NCI-H146 treated with DMSO at 0.1 percent for 48 hours (cell line): ENCODE measurements around the gene PIKFYVE.
"Not testable (repeated sequence)": the region's sequence is repeated elsewhere in the genome, so short reads cannot be mapped to it uniquely, and the experiment has no call there.

Experiments
- DNase-seq: peaks from one replicate; lab custom pipeline; 2025; ENCODE audit not compliant: unreplicated experiment; lab: John Stamatoyannopoulos, UW

Gene PIKFYVE

GRCh38 chr2:208265801-208266552 is at the start of gene PIKFYVE:
PIKFYVE (plus strand) TSS chr2:208266255; CDS start chr2:208271520, 5,265 bp downstream.
- peak; percentile 88 for DNase-seq

DNA sequence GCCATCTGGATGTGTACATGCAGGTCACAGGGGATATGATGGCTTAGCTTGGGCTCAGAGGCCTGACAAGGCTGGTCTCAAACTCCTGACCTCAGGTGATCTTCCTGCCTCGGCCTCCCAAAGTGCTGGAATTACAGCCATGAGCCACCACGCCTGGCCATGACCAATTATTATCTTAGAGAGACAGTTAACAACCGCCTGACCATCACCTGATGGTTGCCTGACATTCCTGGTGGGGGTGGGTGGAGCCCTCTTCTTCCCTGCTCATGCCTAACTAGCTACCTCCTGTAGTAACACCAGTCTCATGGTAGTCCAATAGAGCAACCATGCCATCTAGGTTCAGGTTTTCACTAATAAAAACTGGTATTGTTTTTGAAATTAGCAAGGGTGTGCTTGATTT is 44.2 kb upstream of the PIKFYVE start:
- DNase-seq, result not testable (repeated sequence)

DNA sequence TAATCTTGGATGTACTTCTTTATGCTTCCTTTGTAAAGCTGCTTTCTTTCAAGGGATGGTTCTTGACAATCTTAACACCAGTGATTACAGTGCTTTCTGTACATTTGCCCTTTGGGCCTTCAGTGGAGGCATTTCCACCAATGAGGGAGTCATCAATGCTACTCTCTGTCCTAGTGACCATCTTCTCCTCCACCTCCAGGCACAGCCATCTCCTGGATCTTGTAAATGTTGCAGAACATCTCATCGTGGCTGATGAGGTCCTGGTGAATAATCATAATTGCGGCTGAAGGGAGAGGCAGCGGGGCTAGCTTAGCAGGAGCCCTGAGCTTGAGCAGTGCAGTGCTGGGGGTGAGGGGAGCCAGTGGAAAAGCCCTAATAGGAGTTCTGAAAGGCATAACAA is 43.7 kb upstream of the PIKFYVE start:
- no peak for DNase-seq

DNA sequence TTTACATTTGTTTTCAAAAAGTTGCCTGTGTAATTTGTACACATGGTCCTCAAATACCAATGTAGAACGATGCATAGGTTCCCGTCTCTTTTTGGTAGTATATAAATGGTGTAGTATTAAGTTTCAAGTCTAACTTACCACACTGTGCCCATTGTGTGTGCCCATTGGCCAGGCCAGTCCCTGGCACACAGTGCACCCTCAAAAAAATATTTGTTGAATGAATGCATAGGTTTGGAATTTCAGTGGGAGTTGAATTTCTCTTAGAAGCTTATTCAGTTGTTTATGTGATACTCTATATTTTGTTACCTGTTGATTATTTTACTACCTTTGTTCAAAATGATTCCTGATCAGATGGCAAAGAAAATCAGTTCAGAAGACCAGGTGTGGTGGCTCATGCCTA is 41.3 kb upstream of the PIKFYVE start:
- no peak for DNase-seq

GRCh38 chr2:208227581-208228232 is 38.3 kb upstream of the PIKFYVE start:
- DNase-seq, result no peak

- no peak for DNase-seq
These were observed 37.6 kb upstream of the PIKFYVE start for GRCh38 chr2:208228476-208228875.

DNA sequence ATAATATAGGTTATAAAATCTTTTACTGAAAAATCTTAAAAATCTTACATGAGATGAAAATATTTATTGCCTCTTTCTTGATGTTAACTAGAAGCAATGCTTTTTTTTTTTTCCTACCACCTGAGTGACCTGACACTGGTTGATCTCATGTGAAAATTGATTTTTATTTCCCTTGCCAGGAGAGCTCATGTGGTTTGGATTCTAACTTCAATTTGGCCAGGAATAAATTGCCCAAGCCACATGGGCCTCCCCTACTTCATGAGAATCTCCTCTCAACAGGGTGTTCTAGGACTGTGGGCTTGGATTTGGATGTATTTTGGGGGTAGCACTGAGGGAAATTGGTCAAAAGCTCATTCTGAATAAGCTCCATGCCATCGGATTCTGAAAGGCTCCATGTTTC is 31.3 kb upstream of the PIKFYVE start:
- DNase-seq, result no peak

- DNase-seq, result no peak
These were observed 30.2 kb upstream of the PIKFYVE start for GRCh38 chr2:208235860-208236259.

DNA sequence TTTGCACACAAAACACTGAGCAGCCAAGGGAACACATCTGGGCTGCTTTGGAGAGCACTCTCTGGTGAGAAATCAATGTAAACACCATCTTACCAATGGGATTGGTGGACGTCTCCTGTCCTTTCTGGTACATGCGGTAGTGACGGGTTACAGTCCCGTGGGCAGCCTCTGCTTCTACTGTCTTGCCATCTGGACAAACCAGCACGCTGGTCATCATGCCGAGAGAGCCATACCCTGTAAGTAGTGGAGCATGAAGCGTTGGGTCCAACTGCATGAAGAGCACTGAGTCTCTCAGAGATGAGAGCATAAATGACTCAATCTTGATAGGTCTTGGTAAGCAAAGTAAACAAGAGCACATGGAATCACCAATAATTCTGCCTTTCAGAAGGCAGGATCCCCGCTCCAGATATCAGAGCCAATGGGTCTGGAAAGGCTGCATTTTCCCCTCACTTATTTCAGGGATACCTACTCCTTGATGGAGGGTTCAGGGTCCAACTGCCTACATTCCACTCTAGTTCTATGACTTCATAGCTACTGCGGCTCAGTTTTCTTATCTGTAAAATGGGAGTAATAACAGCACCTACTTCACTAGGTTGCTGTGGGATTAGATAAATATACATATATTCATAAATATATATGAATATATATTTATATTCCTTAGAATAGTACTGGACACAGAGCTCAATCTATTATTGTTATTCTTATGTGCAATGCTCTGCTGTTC is 26.1 kb upstream of the PIKFYVE start:
- DNase-seq, result no peak

GRCh38 chr2:208240619-208241209 is 25.3 kb upstream of the PIKFYVE start:
- DNase-seq, result no peak

- no peak for DNase-seq
These were observed 21.6 kb upstream of the PIKFYVE start for GRCh38 chr2:208244422-208244821.

GRCh38 chr2:208245746-208246145 is 20.3 kb upstream of the PIKFYVE start:
- DNase-seq, result no peak

GRCh38 chr2:208248601-208249000 is 17.5 kb upstream of the PIKFYVE start:
- DNase-seq, result no peak

DNA sequence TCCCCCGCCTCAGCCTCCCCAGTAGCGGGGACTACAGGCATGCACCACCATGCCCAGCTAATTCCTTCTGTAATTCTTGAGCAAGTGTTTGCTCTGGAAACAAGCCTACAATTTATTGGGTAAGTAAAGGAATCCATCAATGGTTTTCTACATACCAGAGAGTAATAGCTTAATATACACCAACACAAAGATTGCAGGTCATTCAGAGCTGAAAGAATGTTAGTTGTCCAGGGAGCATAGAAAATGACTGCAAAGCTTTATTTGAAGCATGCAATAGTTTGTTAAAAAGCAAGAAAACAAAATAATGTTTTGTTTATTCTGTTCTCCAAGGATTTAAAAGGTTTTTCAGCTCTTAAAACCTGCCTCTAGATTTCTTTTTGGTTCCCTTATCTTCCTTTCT is 16.8 kb upstream of the PIKFYVE start:
- DNase-seq, result no peak

DNA sequence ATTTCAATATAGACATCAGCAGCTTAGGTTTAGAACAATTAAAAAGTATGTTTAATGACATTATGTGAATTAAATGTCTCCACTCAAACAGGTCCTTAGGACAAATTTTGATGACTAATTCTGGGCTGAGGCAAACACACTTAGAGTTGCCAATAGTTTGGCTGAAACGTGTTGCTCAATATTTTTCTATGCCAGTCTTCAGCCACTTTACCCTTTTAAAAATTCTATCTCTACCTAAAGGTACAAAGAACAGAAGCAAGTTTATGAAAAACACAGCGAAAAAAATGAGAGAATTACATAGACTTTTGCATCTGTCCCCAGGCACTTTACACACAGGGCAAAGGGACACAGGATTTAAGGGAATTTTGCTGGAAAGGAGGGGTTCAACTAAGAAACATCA is 15.7 kb upstream of the PIKFYVE start:
- no peak for DNase-seq

GRCh38 chr2:208251098-208251497 is 15.0 kb upstream of the PIKFYVE start:
- no peak for DNase-seq

DNA sequence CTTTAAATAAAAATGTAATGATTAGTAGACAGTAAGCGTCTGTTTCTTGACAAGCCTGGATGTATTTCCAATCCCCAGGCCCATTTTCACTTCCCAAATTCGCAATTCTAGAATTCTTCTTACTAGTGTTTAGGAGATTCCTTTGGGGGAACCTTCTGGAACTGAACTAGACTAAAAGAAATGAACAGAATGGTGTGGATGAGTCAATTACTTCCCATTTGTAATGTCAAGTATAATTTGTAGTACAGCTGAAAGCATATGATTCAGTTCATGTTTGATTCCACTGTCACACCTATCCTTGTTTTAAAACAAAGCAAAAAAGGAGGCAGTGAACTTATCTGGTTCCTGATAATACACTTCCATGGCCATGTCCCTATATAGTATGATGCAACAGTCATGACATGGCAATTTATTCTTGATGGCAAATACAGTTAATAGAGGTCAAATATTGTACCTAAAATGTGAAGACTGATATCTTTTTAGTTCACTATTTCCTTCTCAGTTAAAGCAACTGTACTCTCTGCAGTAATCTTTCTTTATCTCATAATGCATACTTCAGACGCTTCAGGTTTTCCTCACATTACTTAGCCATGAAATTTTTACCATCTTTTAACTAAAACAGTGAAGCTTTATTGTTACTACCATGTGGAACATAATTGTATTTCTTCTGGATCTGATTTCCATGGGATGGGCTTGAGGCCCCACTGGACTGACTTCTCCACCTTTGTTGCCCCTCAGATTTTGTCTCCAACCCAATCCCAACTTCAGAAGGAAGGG is 13.2 kb upstream of the PIKFYVE start:
- DNase-seq, result no peak

- no peak for DNase-seq
These were observed 12.4 kb upstream of the PIKFYVE start for GRCh38 chr2:208253600-208254117.

- peak; percentile 34 for DNase-seq
These were observed 11.8 kb upstream of the PIKFYVE start for GRCh38 chr2:208254118-208254870.
